Activated CD8-positive, alpha-beta memory T cell treated with anti-CD3 and anti-CD28 coated beads for 36 hours (primary cell): ENCODE results near the gene SURF6. TPM values are rescaled to one million over a fixed set of nuclear protein-coding genes. Genes with fewer than 3 reads are reported as not detected.

Experiments
- CTCF ChIA-PET: fragments of 350-600 bp; sonication (Branson Sonifier 250); formaldehyde crosslinking; loops from one replicate; lab custom pipeline; 2021; ENCODE audit warnings: antibody characterized with exemption; lab: Charles Lee
- POLR2A ChIA-PET: fragments of 350-600 bp; sonication (Branson Sonifier 250); formaldehyde crosslinking; loops from one replicate; lab custom pipeline; 2021; ENCODE audit warnings: antibody characterized with exemption; lab: Charles Lee
- total RNA-seq, 2 experiments: library from RNA; stranded (reverse); gene quantifications; one replicate each; pipeline ENCODE4 v1.2.3, GENCODE V29; 2021

Gene SURF6
- total RNA-seq, 2 experiments from 2014 or later, result 33.0 to 34.2 TPM

DNA sequence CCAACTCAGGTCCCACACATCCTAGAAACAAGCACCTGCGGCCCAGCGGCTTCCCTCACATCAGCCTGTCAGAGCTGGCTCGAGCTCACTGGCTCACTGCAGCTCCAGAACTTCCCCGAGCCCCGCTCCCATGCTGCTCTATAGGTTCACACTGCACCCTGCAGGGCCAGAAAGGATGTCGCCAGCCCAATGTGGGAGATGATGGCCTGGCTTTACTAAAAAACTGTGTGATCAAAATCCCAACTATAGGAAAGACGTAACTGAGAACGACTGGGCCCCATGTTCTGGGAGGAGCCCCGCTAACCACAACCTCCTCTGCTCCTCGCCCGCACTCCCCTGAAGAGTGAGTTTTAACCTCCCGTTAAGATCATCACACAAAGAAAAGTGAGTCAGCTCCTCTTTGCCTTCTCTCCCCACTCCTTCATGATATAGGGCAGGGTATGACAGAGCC lies 35.3 kb upstream of the SURF6 start:
- ChIA-PET POLR2A (interaction anchor here (1.1 to 10.0 kb wide), 5 partner anchors 8 to 88 kb away, joined by 4 to 172 read pairs (median 5); partner anchors contain the start of genes CACFD1, MED22, RPL7A and SURF1), CTCF (interaction anchor here (0.8 to 4.0 kb wide), 9 partner anchors 9 to 115 kb away, joined by 3 to 41 read pairs (median 5); partner anchors contain the start of genes MED22, RPL7A, SURF1 and SURF2)

DNA sequence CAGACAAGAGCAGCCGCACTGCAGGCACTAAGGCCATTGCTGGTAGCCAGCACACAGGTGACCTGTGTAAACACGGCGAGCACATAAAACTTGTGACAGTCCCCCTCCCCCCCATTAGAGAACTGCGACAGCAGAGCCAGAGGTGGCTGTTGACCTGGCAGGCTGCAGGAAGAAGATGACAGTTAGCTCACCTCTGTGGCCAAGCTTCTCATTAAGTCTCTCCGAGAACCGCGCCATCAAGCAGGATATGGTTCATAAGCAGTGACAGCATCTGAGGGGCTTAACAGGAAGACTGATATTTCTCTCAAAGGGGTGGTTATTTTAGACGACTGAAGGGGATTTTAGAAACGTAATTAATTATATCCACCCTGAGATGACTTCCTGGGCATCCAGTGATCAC lies 34.7 kb upstream of the SURF6 start:
- ChIA-PET POLR2A (interaction anchor here (1.1 to 10.0 kb wide), 4 partner anchors 14 to 89 kb away, joined by 4 to 172 read pairs (median 48); partner anchors contain the start of genes CACFD1, MED22, RPL7A and SURF1), CTCF (interaction anchor here (0.8 to 4.0 kb wide), 8 partner anchors 8 to 35 kb away, joined by 3 to 41 read pairs (median 5); partner anchors contain the start of genes MED22, RPL7A, SURF1 and SURF2)

DNA sequence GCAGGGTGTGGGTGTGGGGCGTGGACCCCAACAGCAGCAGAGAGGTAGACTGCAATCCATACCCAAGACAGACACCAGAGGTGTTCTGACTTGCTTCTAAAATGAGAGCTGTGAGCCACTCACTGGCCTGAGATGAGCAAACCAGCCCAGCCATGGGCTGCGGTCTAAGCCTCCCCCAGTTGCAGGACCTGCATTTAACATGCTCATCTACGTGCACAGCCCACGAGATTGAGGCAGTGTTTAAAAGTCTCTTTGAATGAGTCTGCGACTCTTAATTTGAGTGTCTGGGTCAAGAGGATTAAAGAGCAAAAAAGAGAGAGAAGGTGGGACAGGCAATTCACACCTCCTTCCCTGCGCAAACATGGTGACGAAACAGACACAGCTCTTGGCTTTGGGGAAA lies 33.9 kb upstream of the SURF6 start:
- CTCF ChIA-PET, result interaction anchor here (1.2 to 4.0 kb wide), 6 partner anchors 10 to 30 kb away, joined by 3 to 41 read pairs (median 12); partner anchors contain the start of genes MED22, RPL7A, SURF1 and SURF2
- POLR2A ChIA-PET, result interaction anchor here (1.7 to 10.0 kb wide), 3 partner anchors 13 to 90 kb away, joined by 4 to 172 read pairs (median 93); partner anchors contain the start of genes CACFD1, MED22, RPL7A and SURF1

DNA sequence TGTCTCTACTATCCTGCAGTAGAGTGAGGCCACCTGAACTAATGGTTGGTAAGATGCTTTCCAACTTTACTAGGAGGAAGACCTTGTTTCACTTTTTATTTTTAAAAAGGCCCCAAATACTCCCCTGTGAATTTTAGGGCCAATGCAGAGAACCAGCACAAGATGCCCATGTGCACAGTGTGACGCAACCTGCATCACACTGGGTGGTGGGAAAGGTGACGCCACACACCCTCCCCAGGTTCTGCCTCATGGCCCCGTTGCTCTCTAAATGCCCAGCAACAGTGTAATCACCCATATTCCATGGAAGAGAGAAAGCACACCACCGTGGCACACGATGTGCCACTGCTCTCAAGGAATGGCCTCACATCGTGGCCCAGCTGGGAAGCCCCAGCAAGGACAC lies 33.4 kb upstream of the SURF6 start:
- CTCF ChIA-PET, result interaction anchor here (1.2 to 4.0 kb wide), 6 partner anchors 10 to 31 kb away, joined by 3 to 41 read pairs (median 12); partner anchors contain the start of genes MED22, RPL7A, SURF1 and SURF2

DNA sequence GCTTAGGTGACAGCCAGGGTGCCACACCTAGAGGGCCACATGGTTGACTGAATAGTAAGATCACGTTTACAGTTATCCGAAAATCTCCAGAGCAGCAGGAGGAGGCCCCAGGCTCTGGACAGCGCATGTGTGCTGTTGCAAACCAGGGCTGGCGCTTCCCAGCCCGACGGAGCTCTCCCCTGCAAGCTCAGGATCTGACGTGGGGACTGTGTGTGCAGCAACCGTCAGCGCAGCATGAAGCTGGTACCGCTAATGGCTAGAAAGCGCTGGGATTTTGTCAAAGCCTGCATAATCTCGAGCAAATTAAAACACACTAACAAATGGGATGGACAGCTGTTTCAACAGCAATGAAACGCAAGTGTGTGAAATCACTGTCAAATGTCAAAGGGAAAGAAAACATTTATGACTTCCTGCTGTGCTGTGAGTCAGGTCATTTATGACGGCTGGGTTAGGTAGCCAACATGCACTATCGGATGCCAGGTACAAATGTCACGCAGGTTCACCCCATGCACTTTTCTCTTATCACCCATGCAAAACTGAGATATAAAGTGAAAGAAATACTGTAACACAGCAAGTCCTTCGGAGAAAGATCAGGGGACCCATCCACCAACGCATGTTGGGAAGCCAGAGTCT lies 32.4 kb upstream of the SURF6 start:
- POLR2A ChIA-PET, result interaction anchor here (5.2 to 10.0 kb wide), 2 partner anchors 11 to 19 kb away, joined by 93 to 172 read pairs; partner anchors contain the start of genes MED22, RPL7A, SURF1 and SURF2
- CTCF ChIA-PET, result no interaction called here

More for the DNA sequence above, 33.4 kb upstream of the SURF6 start:
- POLR2A ChIA-PET, result interaction anchor here (1.7 to 10.0 kb wide), 3 partner anchors 12 to 90 kb away, joined by 4 to 172 read pairs (median 93); partner anchors contain the start of genes CACFD1, MED22, RPL7A and SURF1

DNA sequence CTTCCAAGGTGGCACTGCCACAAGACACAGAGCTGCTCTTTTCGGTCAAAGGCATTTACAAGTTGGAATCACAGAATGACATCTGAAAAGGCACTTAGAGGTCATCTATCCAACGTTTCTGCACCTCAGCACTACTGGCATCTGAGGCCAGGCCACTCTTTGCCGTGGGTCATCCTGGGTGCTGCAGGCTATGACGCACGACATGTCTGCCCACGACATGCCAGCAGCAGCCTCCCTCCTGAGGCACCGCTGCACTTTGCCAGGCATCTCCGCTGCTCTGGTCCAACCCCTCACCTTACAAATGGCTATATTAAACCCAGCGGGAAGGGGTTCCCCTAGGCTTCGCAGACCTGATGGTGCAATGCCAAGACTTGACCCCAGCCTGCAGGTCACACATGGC lies 31.8 kb upstream of the SURF6 start:
- ChIA-PET POLR2A (interaction anchor here (0.7 to 10.0 kb wide), 3 partner anchors 11 to 19 kb away, joined by 4 to 172 read pairs (median 93); partner anchors contain the start of genes MED22, RPL7A, SURF1 and SURF2), CTCF (interaction anchor here (1.6 kb wide), 1 partner anchor 29 kb away, joined by 3 read pairs; no protein-coding TSS in a partner anchor)

DNA sequence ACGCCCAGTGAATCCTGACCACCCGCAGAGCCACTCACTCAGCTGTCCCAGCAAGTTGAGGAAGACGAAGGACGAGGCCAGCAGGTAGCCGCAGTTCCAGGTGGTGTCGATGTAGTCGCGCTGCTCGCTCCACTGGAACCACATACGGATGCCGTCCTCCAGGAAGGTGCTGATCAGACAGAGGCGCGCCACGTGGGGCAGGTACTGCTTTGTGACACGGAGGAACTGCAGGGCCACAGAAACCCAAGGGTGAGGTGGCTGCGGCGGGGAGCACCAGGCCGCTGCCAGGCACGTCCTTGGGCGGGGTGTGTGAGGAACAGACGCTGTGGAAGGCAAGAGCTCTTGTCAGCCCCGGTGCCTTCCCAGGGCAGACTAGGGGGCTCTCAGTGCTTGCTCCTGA lies 31.2 kb upstream of the SURF6 start:
- ChIA-PET CTCF (interaction anchor here (1.6 kb wide), 1 partner anchor 28 kb away, joined by 3 read pairs; no protein-coding TSS in a partner anchor), POLR2A (interaction anchor here (0.7 to 2.6 kb wide), 2 partner anchors 11 to 16 kb away, joined by 4 to 12 read pairs; partner anchors contain the start of gene SURF1)

DNA sequence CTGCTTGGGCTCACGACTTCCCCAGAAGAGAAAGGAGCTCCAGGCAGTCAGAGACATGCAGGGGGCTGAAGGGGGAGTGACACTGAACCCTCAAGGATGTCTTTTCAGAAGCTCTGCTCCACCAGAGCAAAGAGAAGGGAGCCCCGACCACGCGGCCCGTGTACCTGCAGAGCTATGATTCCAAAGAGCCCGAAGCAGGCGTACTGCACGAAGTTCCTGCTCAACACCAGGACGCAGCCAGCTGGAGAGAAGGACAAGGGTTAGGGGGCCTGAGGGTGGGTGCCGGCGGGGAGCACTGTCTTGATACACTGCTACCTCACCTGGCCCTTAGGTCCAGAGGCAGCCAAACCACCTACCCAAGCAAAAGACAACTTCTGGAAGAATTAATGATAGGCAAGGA lies 30.4 kb upstream of the SURF6 start:
- CTCF ChIA-PET, result interaction anchor here (1.3 to 1.7 kb wide), 4 partner anchors 10 to 39 kb away, joined by 3 to 7 read pairs (median 4); partner anchors contain the start of genes SURF1 and SURF2

DNA sequence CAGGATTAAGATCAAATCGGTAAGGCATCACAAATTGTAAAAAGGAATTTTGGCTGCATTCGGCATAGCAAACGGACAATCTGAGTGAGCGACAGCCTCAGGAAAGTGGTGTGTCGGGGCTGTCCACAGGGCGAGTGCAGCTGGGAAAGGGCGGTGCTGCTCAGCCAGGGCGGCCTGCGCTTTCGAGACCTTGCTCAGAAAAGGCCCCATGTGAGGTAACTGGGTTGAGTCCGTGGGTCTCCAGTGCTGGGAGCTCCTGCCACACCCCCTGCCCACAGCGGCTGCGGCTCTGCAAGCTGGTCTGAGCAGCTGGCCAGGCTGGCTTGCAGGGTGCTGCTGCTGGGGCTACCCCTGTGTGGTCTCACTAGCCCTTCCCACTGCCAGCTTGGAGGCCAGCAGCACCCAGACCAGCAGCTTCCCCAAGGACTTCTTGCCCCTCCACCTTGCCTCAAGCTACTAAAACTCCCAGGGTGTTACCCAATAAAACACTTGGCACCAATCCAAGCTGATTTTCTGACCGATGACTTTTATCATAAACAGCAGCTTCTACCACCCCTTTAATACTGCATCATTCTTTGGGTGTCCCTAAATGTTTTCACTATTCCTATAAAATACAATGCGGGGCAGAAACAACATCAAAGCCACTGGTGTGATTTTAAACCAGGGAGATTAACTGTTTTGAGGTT lies 26.5 kb upstream of the SURF6 start:
- POLR2A ChIA-PET, result interaction anchor here (0.6 to 1.5 kb wide), 3 partner anchors 9 to 15 kb away, joined by 3 to 5 read pairs (median 5); no protein-coding TSS in a partner anchor
- CTCF ChIA-PET, result interaction anchor here (1.5 to 2.0 kb wide), 2 partner anchors 9 to 20 kb away, joined by 3 to 5 read pairs; no protein-coding TSS in a partner anchor

More for the DNA sequence above, 30.4 kb upstream of the SURF6 start:
- POLR2A ChIA-PET, result interaction anchor here (0.9 to 2.6 kb wide), 4 partner anchors 9 to 23 kb away, joined by 3 to 12 read pairs (median 6); partner anchors contain the start of genes MED22 and RPL7A

DNA sequence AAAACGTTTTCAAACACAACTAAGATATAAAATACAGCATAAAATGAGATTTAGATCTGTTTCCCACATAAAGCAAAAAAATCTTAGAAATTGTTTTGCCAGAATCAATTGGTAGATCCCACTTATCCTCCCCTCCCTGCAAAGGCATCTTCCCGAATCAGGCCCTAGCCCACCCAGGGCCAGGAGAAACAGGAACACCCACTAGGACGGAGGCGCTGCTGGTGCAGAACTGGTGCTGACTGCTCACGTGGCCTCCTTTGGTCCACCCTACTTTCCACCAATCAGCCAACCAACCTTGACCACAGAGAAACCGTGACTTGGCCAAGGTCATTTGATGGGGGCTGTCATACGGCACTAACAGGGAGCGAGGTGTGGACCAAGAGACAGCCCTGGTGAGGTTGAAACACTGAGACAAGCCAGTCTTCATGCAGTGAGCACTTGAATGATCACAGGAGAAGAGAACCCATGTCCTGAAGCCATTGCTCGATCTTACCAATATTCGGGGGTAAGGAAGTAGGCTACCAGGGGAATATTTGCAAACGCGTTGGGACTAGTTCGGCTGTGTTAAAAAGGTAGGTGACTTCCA lies 25.6 kb upstream of the SURF6 start:
- ChIA-PET POLR2A (interaction anchor here (1.4 to 8.5 kb wide), 3 partner anchors 8 to 13 kb away, joined by 5 to 93 read pairs (median 11); no protein-coding TSS in a partner anchor), CTCF (interaction anchor here (2.0 to 3.3 kb wide), 2 partner anchors 9 to 10 kb away, joined by 5 to 20 read pairs; no protein-coding TSS in a partner anchor)

DNA sequence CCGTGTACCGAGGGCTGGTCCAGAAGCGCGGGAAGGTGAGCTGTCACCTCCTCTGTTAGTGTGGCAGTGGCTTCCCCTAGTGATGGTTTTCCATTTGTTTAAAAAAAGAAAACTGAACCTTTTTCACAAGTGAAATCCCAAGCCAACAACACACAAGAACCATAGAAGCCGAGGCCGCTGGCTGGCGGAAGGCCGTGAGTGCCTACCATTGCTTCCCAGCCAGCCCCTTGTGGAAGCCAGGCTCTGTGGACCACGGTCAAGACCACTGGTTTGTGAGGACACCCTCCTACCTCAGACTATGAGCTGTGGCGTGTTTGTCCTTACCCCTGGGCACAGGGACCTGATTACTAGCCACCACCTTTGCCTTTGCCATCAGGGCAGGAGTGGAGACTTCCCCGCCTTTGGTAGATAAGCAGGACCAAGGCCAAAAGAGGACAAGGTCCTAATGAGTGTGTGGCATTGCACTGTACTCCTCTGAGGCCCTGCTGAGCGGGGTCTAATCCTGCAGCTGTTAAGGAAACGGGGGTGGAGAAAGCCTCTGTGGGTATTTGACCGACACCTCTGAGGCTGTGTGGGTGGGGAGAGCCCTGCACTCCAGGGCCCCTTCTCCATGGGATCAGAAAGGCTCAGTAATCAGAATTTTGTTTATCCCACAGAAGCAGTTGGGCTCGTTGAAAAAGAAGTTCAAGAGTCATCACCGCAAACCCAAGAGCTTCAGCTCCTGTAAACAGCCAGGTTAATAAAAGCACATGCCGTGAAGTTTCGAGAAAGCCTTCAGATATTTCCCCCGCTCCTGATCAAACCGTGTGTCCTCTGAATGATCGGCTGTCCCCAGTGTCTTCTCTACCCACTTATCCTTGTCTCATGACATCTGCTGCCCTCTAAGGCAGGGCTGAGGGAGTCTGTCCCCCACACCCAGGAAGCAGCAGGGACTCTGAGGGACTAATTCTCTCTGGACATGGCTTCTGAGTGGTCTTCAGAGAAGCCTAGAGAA lies 24.7 kb upstream of the SURF6 start:
- CTCF ChIA-PET, result interaction anchor here (3.3 kb wide), 1 partner anchor 10 kb away, joined by 20 read pairs; no protein-coding TSS in a partner anchor

DNA sequence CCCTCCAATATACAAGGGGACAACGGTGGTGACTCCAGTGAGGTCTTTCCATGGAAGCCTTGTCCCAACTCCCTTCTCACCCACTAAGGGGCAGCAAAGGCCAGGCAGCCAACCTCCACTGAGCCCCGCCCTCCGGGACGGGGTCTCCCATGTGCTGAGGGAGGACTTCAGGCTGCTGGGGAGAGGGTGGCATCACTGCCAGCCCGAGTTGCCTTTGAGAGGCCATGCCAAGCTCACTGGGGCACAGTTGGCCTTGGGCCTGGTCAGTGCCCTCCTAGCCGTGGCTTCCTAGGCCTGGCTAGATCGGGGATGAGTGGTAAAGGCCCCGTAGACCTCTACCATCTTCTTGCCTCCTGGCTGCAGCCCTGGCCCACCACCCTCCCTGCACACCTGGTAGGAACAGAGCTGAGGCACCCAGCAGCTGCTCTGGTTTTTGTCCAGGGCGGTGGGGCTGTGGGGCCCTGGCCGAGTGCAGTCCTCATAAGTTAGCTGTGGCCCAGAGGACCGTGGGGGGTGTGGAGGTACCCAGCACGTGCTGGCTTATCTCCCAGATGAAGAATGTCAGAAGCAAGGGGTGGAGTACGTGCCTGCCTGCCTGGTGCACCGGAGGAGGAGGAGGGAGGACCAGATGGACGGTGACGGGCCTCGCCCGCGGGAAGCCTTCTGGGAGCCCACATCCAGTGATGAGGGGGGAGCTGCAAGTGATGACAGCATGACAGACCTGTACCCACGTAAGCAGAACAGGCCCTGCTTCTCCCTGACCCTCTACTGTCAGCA lies 23.6 kb upstream of the SURF6 start:
- POLR2A ChIA-PET, result interaction anchor here (0.7 to 8.5 kb wide), 6 partner anchors 10 to 1880 kb away, joined by 3 to 93 read pairs (median 4); partner anchors contain the start of genes MED22 and RPL7A
- CTCF ChIA-PET, result interaction anchor here (0.8 to 3.3 kb wide), 5 partner anchors 9 to 54 kb away, joined by 3 to 20 read pairs (median 4); no protein-coding TSS in a partner anchor

More for the DNA sequence above, 24.7 kb upstream of the SURF6 start:
- POLR2A ChIA-PET, result interaction anchor here (0.7 to 8.5 kb wide), 5 partner anchors 10 to 1882 kb away, joined by 3 to 93 read pairs (median 4); no protein-coding TSS in a partner anchor

DNA sequence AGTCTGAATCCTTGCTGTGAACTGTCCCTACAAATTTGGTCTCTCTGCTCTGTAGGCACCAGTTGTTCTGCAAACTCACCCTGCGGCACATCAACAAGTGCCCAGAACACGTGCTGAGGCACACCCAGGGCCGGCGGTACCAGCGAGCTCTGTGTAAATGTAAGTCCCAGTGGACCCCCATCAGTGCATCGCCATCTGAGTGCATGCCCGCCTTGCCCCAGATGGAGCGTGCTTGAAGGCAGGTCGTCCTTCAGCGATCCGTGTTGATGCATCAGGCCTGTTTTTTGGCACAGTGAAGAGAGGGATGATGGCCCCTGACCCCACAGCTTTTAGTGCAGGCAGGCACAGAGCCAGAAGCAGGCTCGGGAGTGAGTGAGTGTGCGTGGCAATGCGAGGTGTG lies 21.7 kb upstream of the SURF6 start:
- ChIA-PET CTCF (interaction anchor here (2.2 to 3.9 kb wide), 2 partner anchors 14 to 17 kb away, joined by 9 to 27 read pairs; no protein-coding TSS in a partner anchor), POLR2A (interaction anchor here (1.0 to 8.5 kb wide), 4 partner anchors 8 to 17 kb away, joined by 4 to 93 read pairs (median 12); partner anchors contain the start of genes MED22 and RPL7A)

DNA sequence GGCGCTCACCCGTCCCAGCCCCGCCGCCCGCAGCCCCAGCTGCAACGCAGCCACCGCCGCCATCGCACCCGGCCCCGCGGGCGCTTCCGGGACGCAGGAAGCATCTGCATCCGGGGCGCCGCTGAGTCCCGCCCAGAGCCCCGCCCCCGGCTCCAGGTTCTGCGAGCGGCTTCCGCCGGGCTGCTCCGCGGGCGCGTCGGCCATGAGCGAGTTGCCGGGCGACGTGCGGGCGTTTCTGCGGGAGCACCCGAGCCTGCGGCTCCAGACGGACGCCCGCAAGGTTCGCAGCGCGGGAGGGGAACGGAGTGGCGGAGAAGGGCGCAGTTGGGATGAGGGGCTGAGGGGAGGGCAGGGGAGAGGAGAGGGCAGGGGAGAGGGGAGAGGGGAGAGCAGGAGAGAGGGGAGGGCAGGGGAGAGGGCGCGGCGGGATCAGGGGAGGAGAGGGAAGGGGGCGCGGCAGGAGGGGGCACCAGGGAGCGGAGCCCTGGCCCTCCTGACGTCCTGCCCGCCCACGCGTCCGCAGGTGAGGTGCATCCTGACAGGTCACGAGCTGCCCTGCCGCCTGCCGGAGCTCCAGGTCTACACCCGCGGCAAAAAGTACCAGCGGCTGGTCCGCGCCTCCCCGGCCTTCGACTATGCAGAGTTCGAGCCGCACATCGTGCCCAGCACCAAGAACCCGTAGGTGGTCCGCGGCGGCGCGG lies 20.6 kb upstream of the SURF6 start, which contains the start of the genes SURF1 and SURF2:
Gene SURF1 (minus strand): TSS at position 97 of the 701 bp plus-strand sequence. CDS start 34 bp downstream, at position 63.
Gene SURF2 (plus strand): TSS at position 160 of the 701 bp plus-strand sequence. CDS start 43 bp downstream, at position 203.
- ChIA-PET CTCF (interaction anchor here (0.8 to 3.9 kb wide), 4 partner anchors 8 to 18 kb away, joined by 3 to 27 read pairs (median 8); partner anchors contain the start of genes MED22 and RPL7A), POLR2A (interaction anchor here (1.0 to 8.5 kb wide), 7 partner anchors 9 to 326 kb away, joined by 3 to 93 read pairs (median 4); partner anchors contain the start of genes GTF3C5, MED22 and RPL7A)
